Coronary artery (tissue), 2 donors: ENCODE measurements around the gene POC1A.

Experiments
- DNase-seq: peaks from one replicate; pipeline ENCODE4 v3.0.0-alpha.2; 2017; ENCODE audit warnings: low spot score
- H3K27ac ChIP-seq, 2 donors: fragments of 200-600 bp; sonication (generic); one replicate each; pipeline ENCODE4 v1.5.1; 2016 to 2019
- H3K4me3 ChIP-seq: fragments of 200-600 bp; sonication (generic); 2 replicates; pipeline ENCODE4 v1.5.1; 2016; ENCODE audit warnings: mild to moderate bottlenecking, moderate library complexity
- TF ChIP-seq, protein P1 (sequence below): fragments of 200-600 bp; sonication (generic); IDR thresholded peaks from one replicate; pipeline ENCODE4 v1.5.1; 2019; ENCODE audit warnings: antibody characterized with exemption

POC1A gene

DNA sequence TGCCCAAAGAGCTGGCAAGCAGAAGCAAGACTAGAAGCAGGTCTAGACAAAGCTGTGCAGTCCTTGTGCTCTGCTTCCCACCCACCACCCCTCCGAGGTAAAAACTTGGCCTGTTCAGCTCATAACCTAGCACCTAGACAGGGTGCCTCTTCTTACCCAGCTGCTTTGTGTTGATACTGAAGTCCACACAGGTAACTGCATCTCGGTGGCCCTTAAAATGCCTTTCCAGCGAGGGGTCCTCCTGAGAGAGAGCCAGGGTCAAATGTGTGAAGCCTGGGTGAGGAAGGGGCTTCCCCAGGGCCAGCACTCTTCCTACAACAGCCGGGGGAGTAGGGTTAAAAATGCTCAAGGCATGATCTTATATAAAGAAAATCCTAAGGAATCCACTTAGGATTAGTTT lies 3.4 kb downstream of the POC1A start:
- DNase-seq: no peak
- Histone ChIP-seq H3K4me3 (no peak overlapping the region), H3K27ac (no peak overlapping the region)
- TF ChIP-seq, protein P1, sequence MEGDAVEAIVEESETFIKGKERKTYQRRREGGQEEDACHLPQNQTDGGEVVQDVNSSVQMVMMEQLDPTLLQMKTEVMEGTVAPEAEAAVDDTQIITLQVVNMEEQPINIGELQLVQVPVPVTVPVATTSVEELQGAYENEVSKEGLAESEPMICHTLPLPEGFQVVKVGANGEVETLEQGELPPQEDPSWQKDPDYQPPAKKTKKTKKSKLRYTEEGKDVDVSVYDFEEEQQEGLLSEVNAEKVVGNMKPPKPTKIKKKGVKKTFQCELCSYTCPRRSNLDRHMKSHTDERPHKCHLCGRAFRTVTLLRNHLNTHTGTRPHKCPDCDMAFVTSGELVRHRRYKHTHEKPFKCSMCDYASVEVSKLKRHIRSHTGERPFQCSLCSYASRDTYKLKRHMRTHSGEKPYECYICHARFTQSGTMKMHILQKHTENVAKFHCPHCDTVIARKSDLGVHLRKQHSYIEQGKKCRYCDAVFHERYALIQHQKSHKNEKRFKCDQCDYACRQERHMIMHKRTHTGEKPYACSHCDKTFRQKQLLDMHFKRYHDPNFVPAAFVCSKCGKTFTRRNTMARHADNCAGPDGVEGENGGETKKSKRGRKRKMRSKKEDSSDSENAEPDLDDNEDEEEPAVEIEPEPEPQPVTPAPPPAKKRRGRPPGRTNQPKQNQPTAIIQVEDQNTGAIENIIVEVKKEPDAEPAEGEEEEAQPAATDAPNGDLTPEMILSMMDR: no peak

DNA sequence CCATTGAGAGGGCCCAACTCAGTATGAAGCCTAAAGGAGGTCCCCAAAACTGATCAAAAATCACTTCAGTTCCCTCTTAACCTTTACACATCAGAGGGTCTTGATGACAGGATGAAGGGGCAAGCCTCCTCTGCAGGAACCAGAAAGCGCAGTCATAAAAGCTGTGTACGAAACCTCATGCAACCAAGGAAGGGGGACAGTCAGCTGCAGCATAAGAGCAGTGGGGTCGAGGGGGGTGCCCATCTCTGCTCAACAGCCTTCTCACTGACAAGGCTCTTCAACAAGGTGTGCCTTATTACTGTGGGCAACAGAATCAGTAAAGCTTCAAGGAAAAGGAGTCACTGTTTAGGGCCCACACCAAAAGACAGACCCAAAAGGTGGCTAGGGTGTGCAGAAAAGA lies 3.9 kb downstream of the POC1A start:
- no peak overlapping the region for H3K4me3 ChIP-seq

DNA sequence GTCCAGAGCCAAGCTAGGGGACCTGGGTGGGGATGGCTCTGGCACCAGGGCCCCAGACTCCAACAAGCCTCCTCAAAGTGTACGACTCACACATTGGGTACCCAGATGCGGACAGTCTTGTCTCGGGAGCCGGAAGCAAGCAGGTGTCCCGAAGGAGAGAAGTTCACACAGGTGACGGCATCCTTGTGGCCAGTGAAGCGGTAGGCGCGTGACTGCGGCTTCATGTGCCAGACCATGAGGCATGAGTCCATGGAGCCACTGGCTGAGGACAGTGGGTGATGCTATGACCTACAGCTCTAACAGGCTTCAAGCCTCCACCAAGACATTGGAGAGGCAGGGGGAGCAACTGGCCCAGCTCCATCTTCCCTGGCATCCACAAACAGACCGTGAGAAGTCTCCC lies 4.5 kb downstream of the POC1A start:
- TF ChIP-seq, protein P1: no peak
- no peak overlapping the region for H3K27ac ChIP-seq
- no peak for DNase-seq
- H3K4me3 ChIP-seq: no peak overlapping the region

More for the DNA sequence above, 3.9 kb downstream of the POC1A start:
- TF ChIP-seq, protein P1: no peak
- DNase-seq: no peak
- H3K27ac ChIP-seq: no peak overlapping the region

DNA sequence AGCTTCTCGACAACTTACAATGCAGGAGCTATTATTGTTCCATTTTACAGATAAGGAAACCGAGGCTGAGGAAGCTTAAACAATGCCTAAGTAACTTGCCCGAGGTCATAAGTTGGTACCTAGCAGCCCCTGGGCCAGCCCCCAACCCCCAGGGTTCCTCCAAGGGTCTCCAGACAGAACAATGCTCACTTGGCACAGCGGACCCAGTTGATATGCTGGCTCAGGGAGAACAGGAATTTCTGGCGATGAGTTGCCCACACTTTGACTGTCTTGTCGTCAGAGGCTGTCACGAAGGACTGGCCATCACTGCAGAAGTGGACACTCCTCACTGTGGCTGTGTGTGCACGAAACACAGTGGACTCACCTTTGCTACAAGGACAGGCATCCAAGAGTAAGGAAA lies 5.2 kb downstream of the POC1A start:
- TF ChIP-seq, protein P1: no peak
- H3K4me3 ChIP-seq: no peak overlapping the region
- no peak for DNase-seq
- no peak overlapping the region for H3K27ac ChIP-seq

DNA sequence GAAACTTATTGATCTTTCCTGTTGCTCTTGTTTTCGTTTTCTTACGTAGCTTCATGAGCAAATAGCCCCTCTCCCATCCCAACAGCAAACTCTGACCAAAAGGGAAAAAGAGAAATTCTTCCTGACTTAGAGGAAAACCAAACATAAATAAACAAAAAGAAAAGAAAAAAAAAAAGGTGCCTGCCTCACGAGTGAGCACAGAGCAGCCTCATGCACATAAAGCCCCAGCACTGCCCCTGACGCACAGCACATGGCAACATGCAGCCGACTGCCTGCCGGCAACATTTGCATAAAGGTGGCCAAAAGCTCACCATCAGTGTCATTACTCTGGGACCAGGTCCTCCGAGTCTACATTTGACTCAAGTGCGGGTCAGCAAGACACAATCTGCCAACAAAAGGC lies 6.4 kb downstream of the POC1A start:
- no peak for DNase-seq
- TF ChIP-seq, protein P1: no peak
- no peak overlapping the region for H3K27ac ChIP-seq
- H3K4me3 ChIP-seq: no peak overlapping the region

DNA sequence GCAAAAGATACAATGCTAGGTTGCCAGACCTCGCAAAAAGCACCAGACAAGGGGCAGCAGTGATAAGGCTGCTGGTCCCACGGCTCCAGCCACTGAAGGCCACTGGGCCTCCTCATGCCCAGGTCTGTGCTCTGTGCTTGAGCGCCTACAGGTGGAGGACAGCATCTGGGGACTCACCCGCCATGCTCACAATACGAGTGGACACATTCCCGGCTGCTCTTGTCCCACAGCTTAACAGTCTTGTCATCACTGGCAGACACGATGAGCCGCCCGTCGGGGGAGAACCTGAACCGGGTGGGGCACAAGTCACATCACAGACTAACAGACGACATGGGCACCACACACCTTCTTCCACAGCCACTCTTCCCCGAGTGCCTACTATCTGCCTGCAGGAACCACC lies 7.4 kb downstream of the POC1A start:
- Histone ChIP-seq H3K4me3 (no peak overlapping the region), H3K27ac (no peak overlapping the region)
- no peak for DNase-seq
- TF ChIP-seq, protein P1: no peak

DNA sequence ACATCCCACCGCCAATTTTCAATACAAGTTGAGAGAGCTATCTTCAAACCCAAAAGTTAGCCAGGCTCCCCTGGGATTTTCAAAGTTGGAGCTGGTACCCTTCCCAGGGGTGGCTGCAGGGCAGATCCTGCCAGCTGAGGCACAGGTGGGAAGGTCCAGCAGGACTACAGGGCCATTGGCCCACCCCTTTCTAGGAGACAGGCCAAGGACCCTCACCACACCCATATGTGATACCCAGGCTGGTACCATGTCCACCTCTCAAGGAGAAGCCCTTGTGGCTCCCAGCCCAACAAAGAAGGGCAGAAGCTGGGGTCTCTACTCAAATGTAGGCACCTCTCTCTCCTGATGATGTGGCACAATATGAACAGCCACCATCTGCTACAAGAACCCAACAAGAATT lies 8.0 kb downstream of the POC1A start:
- H3K4me3 ChIP-seq: no peak overlapping the region
- no peak for DNase-seq
- TF ChIP-seq, protein P1: no peak
- H3K27ac ChIP-seq: no peak overlapping the region
